Measurements from ENCODE around the gene ADAMTSL5. TPM values are rescaled to one million over a fixed set of nuclear protein-coding genes. Genes with fewer than 3 reads are reported as not detected.
A peak's percentile ranks its signal among the peaks of the same experiment; 100 is the strongest.
"Not testable (repeated sequence)": the region's sequence is repeated elsewhere in the genome, so short reads cannot be mapped to it uniquely, and the experiment has no call there.

ADAMTSL5 gene
- total RNA-seq, 2 donors from 2014 or later = 2.0 to 5.4 TPM

DNA sequence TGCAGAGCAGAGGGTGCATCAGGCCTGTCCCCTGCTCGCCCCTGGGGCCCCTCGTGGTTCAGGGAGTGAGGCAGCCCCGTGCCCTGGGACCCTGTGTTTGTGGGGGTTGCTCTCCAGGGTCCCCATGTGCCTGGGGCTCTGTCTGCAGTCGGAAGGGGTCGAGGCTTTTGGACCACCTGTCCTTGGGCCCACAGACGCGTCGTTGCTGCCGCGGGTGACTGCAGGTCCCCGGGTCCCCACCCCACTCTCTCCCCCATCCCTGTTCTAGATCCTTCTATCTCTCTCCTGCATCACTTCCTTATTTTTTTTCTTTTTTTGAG is 24.6 kb downstream of the ADAMTSL5 start:
- intact Hi-C loops (cut with DNase I, micrococcal nuclease) = no loop called here
- no peak for ATAC-seq

DNA sequence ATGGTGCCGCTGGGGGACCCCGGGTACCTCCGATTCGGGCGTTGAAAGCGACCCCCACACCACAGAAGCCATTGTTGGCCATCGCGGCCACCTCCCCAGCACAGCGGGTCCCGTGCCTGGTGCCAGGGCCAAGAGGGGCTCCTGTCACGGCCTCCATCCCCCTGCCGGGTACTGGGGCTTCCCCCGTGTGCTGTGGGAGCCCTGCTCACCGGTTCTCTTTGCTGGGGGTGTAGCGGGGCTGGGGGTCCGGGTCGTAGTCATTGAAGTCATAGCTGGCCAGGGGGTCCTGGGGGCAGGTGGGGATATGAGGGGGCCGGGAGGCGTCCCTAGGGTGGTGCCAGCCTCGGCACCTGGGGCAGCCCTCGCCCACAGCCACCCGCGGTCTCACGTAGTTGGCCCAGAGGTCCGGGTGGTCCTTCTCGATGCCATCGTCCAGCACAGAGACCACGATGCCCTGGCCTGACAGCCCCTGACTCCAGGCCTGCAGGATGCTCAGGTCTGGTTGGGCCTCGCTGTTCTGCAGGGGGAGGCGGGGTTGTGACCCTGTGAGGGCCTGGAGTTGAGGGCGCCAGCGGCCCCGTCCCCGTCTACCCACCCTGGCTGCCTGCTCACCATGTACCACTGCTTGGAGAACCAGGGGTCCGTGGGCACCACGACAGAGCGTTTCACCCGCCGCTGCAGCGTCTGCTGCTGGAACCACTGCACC is 25.1 kb downstream of the ADAMTSL5 start:
- no peak for DNase-seq

More for the DNA sequence above, 24.6 kb downstream of the ADAMTSL5 start:
- no peak for DNase-seq

DNA sequence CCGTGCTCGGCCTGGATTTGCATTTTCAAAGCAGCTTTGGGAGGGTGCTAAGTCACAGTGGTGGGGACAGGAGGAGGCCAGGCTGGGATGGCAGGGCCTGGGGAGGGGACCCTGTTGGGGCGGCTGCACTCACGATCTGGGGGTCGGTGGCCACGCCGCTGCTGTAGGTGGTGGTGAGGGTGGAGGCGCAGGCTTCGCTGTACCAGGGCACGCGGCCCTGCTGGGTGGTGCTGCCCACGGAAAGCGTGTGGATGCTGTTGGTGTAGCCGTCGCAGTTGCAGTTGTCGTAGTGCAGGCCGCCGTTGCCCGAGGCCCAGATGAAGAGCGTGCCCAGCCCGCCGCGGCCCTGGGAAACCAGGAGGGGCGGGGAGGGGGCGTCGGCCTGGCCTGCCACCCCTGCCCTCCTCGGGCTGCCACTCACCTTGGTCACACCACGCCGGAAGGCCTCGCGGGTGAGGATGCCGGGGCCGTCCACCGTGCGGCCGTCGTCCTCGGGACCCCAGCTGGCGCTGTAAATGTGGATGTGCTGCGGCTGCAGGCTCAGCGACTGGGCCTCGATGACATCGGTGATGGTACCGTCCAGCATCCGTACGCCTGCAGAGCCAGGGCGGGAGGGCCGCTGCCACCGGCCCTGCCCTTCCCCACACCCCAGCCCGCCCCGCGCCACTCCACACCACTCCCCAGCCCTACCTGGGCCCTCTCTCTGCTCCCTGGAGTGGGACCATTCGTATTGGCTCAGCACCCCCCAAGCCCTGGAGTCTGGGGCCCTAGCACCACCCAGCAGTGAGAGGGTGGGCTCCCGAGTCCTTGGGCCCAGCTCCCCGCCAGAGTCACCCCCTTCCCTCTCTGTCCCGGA is 25.9 kb downstream of the ADAMTSL5 start:
- ATAC-seq (no peak), DNase-seq (no peak)
- intact Hi-C loops (cut with DNase I, micrococcal nuclease) = no loop called here

More for the DNA sequence above, 25.1 kb downstream of the ADAMTSL5 start:
- ATAC-seq = no peak
- intact Hi-C loops (cut with DNase I, micrococcal nuclease) = no loop called here

DNA sequence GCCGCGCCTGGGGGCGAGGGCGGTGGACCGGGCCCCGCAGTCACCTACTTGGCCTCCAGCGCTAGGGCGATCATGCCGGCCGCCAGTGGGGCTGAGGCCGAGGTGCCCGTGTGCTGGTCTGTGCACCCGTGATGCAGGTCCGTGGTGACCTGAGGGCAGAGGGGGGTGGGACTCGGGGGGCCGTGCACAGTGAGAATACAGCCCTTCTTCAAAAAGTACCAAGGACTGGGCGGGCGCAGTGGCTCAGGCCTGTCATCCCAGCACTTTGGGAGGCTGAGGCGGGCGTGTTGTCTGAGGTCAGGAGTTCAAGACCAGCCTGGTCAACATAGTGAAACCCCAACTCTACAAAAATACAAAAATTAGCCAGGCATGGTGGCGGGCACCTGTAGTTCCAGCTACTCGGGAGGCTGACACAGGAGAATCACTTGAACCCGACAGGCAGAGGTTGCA is 28.8 kb downstream of the ADAMTSL5 start:
- DNase-seq = no peak
- intact Hi-C loops (cut with DNase I, micrococcal nuclease) = no loop called here
- no peak for ATAC-seq

DNA sequence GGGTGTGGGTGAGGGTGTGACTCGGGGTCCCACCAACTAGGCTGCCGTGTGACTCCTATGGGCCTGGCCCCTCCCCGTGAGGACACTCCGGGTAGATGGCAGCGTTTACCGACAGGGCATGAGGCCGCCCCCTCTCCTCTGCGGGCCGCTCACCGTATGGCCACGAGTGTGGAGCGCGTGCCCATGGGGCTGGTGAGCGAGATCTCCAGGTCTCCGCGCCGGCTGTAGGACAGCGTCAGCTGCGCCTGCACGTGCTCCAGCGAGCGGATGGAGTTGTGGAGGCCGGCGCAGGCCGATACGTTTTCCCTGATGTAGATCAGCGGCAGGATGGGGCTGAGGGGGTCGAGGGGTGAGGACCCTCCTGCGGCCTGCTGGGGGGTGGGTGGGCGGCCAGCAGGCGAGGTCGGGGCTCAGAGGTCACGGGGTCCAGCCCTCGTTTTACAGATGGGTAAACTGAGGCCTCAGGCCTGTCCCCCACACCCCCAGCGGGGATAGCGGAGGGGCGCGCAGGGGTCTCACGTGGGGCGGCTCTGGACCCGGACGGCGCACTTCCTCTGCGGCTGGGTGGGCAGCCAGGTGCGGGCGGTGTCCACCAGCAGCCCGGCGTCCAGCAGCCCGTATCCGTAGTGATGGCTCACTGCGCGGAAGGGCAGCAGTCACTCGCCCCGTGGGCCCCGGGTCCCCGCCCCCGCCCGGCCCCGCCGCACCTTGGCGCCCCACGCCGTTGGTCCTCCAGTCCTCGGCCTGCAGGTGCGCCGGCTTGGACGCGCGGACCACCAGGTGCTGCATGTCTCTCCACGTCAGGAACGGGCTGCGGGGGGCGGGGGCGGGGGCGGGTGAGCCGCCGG is 29.5 kb downstream of the ADAMTSL5 start:
- intact Hi-C loops (cut with DNase I, micrococcal nuclease) = no loop called here
- no peak for ATAC-seq
- no peak for DNase-seq

DNA sequence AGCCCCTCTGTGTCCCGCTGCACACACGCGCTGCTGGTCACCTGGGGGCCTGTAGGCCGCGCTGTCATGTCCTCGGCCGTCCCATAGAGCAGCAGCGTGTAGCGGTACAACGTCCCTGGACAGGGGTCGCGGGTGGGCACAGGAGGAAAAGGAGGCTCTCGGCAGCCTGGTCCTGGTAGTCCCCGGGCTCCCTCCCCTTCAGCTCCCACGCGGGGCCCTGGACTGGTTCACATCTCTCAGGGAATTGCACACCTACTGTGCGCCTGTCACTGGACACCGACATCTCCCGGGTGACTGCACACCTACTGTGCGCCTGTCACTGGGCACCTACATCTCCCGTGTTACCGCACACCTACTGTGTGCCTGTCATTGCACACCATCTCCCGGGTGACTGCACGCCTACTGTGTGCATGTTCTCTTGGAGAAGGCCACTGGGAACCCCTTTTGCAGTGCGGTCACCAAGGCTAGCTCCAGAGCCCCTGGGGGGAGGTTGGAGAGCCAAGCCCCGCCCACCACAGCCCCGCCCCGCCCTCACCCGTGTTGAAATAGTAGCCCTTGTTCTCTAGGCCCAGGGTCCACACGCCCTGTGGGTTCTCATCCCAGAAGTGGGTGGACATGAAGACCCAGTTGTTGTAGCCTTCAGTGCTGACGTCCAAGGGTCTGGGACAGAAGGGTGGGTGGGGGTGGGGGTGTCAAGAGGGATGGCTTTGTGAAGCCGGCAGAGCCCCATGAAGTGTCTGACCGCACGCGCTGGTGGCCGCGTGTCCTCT is 30.3 kb downstream of the ADAMTSL5 start:
- ATAC-seq (no peak), DNase-seq (peak in 1 of 2 donors; percentile 10)
- intact Hi-C loops (cut with DNase I, micrococcal nuclease) = no loop called here

DNA sequence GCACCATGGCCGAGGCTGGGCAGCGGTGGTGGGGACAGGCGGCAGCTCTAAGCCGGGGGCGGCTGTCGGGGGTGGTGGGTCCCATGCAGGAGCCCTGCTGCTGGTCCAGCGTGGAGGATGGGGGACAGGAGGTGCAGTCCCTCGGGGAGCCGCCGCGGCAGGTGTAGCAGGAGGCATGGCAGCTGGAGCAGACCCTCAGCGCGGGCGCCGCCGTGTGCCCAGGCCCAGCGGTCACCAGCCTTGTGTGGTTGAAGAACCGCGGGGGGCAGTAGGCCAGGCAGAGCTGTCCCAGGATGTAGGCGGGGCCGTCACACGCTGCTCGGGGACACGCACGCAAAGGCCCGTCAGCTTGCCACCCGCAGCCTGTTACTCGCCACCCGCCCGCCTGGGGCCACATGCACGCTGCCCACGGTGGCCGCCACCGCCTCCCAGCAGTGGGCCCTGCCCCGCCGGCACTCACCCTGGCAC is 30.9 kb downstream of the ADAMTSL5 start:
- intact Hi-C loops (cut with DNase I, micrococcal nuclease) = no loop called here
- ATAC-seq (no peak), DNase-seq (peak in 1 of 2 donors; percentile 11)

DNA sequence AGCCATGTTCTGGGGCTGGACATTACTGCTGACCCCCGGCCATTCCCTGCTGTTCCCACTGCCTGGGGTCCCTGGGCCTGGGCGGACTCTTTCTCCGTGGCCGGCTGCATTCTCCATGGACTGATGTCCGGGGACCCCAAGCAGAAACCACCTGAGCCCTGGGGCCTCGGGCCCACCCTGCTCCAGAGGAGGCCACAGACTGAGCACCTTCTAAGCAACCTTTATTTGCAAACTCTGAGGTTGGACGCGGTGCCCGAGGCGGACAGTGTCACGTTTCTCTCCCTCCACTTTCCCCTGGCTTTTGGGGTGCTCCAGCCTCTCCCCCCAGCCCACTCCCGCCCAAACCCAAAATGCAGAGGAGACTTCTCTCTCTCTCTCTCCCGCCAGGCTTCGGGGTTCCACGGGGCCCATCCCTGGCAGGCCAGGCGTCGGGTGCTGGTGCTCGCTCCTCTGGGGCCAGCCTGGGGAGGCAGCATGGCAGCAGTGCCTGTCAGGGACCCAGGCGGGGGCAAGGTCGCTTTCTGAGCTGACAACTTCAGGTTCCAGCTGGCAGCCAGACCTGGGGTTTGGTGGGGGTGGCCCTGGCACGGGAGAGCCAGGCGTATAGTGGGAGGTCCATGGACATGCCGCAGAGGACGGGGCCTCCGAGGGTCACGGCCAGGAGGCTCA is 31.5 kb downstream of the ADAMTSL5 start:
- no peak for ATAC-seq
- no peak for DNase-seq
- intact Hi-C loops (cut with DNase I, micrococcal nuclease) = no loop called here

DNA sequence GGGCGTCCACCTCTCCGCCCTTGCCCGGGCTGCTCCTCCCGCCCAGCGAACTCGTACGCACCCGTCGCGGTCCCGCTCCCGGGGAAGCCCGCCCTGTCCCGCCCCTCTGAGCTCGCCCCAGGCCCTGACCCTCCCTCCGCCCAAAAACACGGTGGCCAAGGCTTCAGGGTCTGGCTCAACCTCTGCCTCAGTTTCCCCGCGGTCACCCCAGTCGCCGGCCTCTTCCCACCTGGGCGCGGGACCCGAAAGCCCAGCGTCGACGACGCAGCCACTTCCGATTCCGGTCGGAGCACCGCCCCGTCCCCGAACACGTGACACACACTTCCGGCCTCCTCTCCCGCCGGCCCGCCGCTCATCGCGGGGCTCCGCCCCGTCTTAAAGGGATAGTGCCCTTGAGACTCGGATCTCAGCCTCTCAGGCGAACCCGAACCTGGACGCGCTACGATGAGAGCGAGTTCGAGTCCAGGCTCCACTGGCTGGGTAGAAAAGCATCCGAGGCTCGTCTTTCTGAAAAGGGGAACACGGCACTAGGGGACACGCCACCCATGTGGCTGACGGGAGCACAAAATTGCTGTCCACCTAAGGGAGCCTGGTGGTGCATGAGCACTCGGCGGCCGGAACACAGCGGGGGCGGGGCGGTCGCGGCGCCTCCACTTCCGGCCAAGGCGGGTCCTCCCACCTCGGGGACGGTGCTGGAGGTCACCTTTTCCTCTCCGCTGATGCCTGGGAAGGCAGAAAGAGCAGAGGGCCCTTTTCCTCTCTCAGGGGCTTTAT is 33.7 kb downstream of the ADAMTSL5 start, which contains the start of gene C19orf25:
TSS of gene C19orf25 (minus strand) at position 282 of the 774 bp plus-strand sequence. CDS start 312 bp downstream, outside the sequence.
- intact Hi-C loops (cut with DNase I, micrococcal nuclease) = no loop called here
- DNase-seq (peak; percentile 96 to 97), ATAC-seq (peak; percentile 96)

DNA sequence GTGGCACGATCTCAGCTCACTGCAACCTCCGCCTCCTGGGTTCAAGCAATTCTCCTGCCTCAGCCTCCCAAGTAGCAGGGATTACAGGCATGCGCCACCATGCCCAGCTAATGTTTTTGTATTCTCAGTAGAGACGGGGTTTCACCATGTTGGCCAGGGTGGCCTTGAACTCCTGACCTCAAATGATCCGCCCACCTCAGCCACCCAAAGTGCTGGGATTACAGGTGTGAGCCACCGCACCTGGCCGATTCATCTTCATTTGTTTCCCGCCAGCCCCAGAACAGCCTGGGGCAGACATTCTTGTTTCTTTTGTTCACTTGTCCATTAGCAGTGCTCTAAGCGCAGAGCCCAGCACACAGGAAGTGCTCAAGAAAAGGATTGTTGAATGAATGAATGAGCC is 35.8 kb downstream of the ADAMTSL5 start:
- intact Hi-C loops (cut with DNase I, micrococcal nuclease) = not testable (repeated sequence)

DNA sequence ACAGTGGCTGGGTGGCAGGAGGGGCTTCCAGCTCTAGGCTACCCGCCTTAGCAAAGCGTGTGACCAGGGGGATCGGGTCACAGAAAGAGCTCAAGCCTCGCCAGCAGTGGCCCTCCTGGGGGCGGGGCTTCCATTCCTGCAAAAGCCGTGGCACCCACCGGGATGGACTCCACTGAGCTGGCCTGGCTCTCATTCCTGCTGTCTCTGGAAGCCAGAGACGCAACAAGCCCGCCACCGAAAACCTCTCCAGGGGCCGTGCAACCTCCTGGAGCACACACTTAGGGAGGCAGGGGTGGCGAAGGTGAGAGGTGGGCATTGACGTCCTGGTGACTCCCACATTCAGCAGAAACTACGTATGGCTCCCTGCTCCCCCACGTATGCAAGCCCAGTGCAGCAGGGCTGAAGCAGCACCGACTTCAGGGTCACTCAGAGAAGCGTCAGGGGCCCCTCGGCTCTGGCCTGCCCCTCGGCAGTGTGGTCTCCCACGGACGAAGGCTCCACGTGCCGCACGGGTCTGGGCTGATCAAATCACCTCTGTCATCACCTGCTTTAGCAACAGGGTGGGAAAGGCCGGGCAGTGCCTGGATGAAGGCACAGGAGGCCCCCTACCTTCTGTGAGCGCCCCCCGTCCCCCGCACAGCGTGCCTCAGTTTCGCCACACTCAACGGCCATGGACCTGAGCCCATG is 36.9 kb downstream of the ADAMTSL5 start:
- intact Hi-C loops (cut with DNase I, micrococcal nuclease) = no loop called here
- DNase-seq = no peak
- ATAC-seq = no peak

More for the DNA sequence above, 35.8 kb downstream of the ADAMTSL5 start:
- not testable (repeated sequence) for DNase-seq, ATAC-seq

DNA sequence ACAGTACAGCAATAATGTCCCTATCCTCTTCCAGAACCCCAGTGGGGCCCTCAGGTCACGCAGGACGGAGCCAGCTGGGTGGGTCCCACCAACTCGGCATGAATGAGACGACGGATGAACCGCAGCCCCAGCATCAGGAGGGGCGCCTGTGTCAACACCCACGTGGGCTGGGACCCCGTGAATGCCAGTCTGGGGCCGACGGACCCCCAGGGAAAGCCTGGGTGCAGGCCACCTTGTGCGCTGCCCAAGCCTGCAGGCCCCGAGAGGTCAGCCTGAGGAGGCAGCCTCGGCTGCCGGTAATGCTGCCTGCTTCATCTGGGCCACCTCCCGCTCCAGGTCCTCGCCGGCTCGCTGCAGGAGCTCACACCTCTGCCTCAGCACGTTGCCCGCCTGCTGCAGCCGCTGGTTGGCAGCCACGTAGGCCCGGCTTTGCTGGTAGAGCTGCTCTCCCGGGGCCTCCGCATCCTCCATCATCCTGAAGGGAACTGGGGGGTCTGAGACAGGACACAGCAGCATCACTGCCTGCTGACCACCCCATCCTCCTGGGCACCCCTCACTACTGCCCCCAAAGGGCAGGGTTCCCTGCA is 38.0 kb downstream of the ADAMTSL5 start:
- ATAC-seq (no peak), DNase-seq (no peak)
- intact Hi-C loops (cut with DNase I, micrococcal nuclease) = no loop called here

DNA sequence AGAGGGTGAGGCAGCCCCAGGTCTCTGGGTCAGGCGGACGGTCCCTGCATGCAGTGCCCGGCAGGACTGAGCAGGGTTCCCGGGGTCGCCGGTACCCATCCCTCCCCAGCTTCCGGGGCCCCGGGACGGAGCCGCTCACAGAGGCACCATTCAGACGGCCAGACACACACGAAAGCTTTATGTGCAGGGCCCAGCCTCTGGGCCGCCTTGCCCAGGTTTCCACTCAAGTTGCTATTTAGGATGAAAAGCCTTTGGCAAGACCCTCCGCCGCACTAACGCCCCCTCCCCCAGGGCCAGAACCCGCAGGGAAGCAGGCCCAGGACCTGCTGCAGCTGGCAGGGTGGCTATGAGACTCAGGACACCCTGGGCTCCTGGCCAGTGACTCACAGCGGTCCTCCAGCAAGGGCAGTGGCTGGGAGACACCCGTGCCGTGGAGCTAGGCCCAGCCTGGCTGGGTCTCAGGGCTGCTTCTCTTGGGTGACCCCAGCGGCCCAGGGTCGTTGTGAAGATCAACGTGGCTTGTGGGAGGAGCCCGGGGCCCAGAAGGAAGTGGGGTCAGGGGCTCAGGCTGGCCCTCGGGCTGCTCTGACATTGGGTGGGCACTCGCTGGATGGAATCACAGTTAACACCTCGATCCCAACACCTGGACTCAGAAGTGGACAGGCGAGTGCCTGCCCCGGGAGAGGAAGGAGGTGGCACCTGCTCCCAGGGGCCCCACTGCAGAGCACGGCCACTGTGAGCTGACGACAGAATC is 38.6 kb downstream of the ADAMTSL5 start:
- ATAC-seq (no peak), DNase-seq (no peak)
- intact Hi-C loops (cut with DNase I, micrococcal nuclease) = no loop called here

DNA sequence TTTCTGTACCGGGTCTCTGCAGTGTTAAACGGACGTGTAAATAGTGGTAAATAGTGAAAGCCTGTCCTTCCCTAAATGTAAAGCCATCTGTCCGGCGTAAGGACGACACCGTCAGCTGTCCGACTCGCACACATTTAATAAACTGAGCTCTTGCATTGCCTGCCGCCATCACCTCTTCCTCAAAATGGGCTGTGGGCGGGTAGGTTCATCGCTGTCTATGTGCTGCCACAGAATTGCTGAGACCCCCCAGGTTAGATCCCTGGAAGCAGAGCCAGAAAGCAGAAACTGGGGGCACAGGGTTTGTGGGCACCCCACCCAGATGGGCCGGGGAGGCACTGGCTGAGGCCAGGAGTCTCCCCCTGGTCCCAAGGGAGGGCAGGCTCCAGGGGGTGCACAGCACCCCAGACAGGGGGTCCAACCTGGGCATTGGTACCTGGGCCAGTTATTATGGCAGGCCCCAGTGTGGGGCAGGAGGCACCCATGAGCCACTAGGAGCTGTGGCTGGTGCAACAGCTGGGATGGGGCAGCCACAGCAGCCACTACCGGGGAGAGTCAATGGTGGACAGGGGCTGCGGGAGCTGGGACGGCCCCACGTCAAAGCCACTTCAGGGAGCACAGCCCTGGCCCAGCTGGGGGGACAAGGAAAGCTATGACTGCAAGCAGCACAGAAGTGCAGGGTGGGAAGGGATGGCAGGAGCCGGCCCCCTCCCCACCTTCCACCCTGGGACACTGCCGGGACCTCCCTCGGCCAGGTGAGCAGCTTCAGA is 39.6 kb downstream of the ADAMTSL5 start:
- intact Hi-C loops (cut with DNase I, micrococcal nuclease) = no loop called here
- DNase-seq (no peak), ATAC-seq (no peak)

Data from left colon (tissue), 2 donors.